Neural cell (in vitro differentiated cells): Measurements from ENCODE around the gene TMEM250. TPM values are rescaled to one million over a fixed set of nuclear protein-coding genes. Genes with fewer than 3 reads are reported as not detected.

Experiments used
- H2AFZ ChIP-seq: fragments of 200-600, 300-800 bp; sonication (generic), shearing (Covaris generic); 2 replicates; pipeline ENCODE4 v1.6.0; 2014; ENCODE audit warnings: low read depth, mild to moderate bottlenecking, antibody characterized with exemption, low read length, moderate library complexity
- H3F3A ChIP-seq: fragments of 200-600 bp; shearing (Covaris generic); 2 replicates; pipeline ENCODE4 v1.6.1; 2016; ENCODE audit warnings: mild to moderate bottlenecking, moderate library complexity, mixed read lengths, antibody characterized with exemption, low read length; ENCODE audit not compliant: insufficient read depth, poor library complexity, severe bottlenecking
- H3K27ac ChIP-seq: fragments of 200-600, 300-800 bp; sonication (generic), shearing (Covaris generic); 2 replicates; pipeline ENCODE4 v1.5.1; 2014; ENCODE audit warnings: mild to moderate bottlenecking, low read length, moderate library complexity
- H3K27me3 ChIP-seq: fragments of 300-800, 200-600 bp; sonication (generic), shearing (Covaris generic); 2 replicates; pipeline ENCODE4 v1.6.0; 2014; ENCODE audit warnings: mild to moderate bottlenecking, low read depth, low read length, moderate library complexity; ENCODE audit not compliant: insufficient read depth
- H3K36me3 ChIP-seq: fragments of 300-800, 200-600 bp; sonication (generic), shearing (Covaris generic); 2 replicates; pipeline ENCODE4 v1.5.1; 2014; ENCODE audit warnings: mild to moderate bottlenecking, antibody characterized with exemption, low read length, moderate library complexity; ENCODE audit not compliant: insufficient read depth
- H3K4me2 ChIP-seq: fragments of 300-800, 200-600 bp; sonication (generic), shearing (Covaris generic); 2 replicates; pipeline ENCODE4 v1.6.0; 2014; ENCODE audit warnings: mild to moderate bottlenecking, low read length
- H3K4me3 ChIP-seq: fragments of 300-800, 200-600 bp; sonication (generic), shearing (Covaris generic); 2 replicates; pipeline ENCODE4 v1.5.1; 2014; ENCODE audit warnings: mild to moderate bottlenecking, low read length, moderate library complexity
- H3K79me2 ChIP-seq: fragments of 200-600 bp; shearing (Covaris generic); replicated peaks from 2 replicates; pipeline ENCODE4 v1.6.0; 2014; ENCODE audit warnings: mild to moderate bottlenecking, low read length, moderate library complexity; ENCODE audit not compliant: insufficient read depth
- H3K9ac ChIP-seq: fragments of 300-800, 200-600 bp; sonication (generic), shearing (Covaris generic); 2 replicates; pipeline ENCODE4 v1.6.1; 2016; ENCODE audit warnings: mild to moderate bottlenecking, low read length, mixed read lengths
- H3K9me2 ChIP-seq: fragments of 200-600 bp; shearing (Covaris generic); 2 replicates; pipeline ENCODE4 v1.6.1; 2016; ENCODE audit warnings: mild to moderate bottlenecking, low read length, mixed read lengths; ENCODE audit not compliant: insufficient read depth
- H3K9me3 ChIP-seq: fragments of 200-600, 300-800 bp; sonication (generic), shearing (Covaris generic); 2 replicates; pipeline ENCODE4 v1.6.1; 2016; ENCODE audit warnings: mild to moderate bottlenecking, mixed run types, low read length, moderate library complexity, mixed read lengths
- H4K20me1 ChIP-seq: fragments of 200-600 bp; shearing (Covaris generic); 2 replicates; pipeline ENCODE4 v1.6.1; 2016; ENCODE audit warnings: mild to moderate bottlenecking, mixed run types; ENCODE audit not compliant: insufficient read depth
- CTCF ChIP-seq: fragments of 450-650 bp; IDR thresholded peaks from 2 replicates; pipeline ENCODE4 v1.5.1; 2014; ENCODE audit warnings: antibody characterized with exemption, mild to moderate bottlenecking, moderate library complexity; ENCODE audit not compliant: poor library complexity, severe bottlenecking
- EP300 ChIP-seq: fragments of 450-650 bp; conservative IDR thresholded peaks from 2 replicates; pipeline ENCODE4 v1.6.1; 2014; ENCODE audit warnings: antibody characterized with exemption, mild to moderate bottlenecking, moderate library complexity; ENCODE audit not compliant: poor library complexity, severe bottlenecking
- EZH2 ChIP-seq: fragments of 200-600, 300-800 bp; shearing (Covaris generic), sonication (generic); IDR thresholded peaks from 2 replicates; pipeline ENCODE4 v1.6.1; 2014; ENCODE audit warnings: antibody characterized with exemption, low read length, borderline replicate concordance, mild to moderate bottlenecking; ENCODE audit not compliant: insufficient read depth, poor library complexity, severe bottlenecking
- MXI1 ChIP-seq: fragments of 450-650 bp; conservative IDR thresholded peaks from 2 replicates; pipeline ENCODE4 v1.6.1; 2014; ENCODE audit warnings: antibody characterized with exemption, mild to moderate bottlenecking; ENCODE audit not compliant: poor library complexity, severe bottlenecking
- POLR2AphosphoS5 ChIP-seq: IDR thresholded peaks from 2 replicates; pipeline ENCODE4 v1.6.1; 2012
- RAD21 ChIP-seq: fragments of 450-650 bp; conservative IDR thresholded peaks from 2 replicates; pipeline ENCODE4 v1.6.1; 2014; ENCODE audit warnings: antibody characterized with exemption, mild to moderate bottlenecking, moderate library complexity
- REST ChIP-seq: IDR thresholded peaks from 2 replicates; pipeline ENCODE4 v1.6.1; 2012; ENCODE audit warnings: borderline replicate concordance
- SMC3 ChIP-seq: fragments of 450-650 bp; conservative IDR thresholded peaks from 2 replicates; pipeline ENCODE4 v1.6.1; 2014; ENCODE audit warnings: antibody characterized with exemption, mild to moderate bottlenecking, moderate library complexity; ENCODE audit not compliant: poor library complexity
- TAF1 ChIP-seq: IDR thresholded peaks from 2 replicates; pipeline ENCODE4 v1.6.1; 2012; ENCODE audit warnings: low read depth
- polyA plus RNA-seq: library from polyadenylated mRNA; depleted of rRNA; stranded (reverse); fragments of >200 nt; gene quantifications from 2 replicates; pipeline ENCODE4 v1.2.3, GENCODE V29; 2014

TMEM250 gene
- polyA plus RNA-seq, 1 donor from 2014 or later = 15.0 TPM

GRCh38 chr9:136098844-136099243 lies 19.8 kb downstream of the TMEM250 start:
- no peaks in the 10 kb centered on the region for H3K79me2 ChIP-seq
- H3F3A ChIP-seq = no peaks in the 10 kb centered on the region
- no peaks in the 10 kb centered on the region for H3K9me3 ChIP-seq
- H2AFZ ChIP-seq = no peak overlapping the region
- H3K9ac ChIP-seq = no peak overlapping the region
- H3K4me3 ChIP-seq = no peak overlapping the region
- no peak overlapping the region for H3K4me2 ChIP-seq
- TF ChIP-seq RAD21 (no peak), MXI1 (no peak), POLR2AphosphoS5 (no peak), EP300 (no peak), SMC3 (no peak), EZH2 (no peak), CTCF (no peak), REST (no peak), TAF1 (no peak)
- H3K9me2 ChIP-seq = no peaks in the 10 kb centered on the region
- peaks cover 14% of the 10 kb centered on the region for H3K27me3 ChIP-seq
- no peak overlapping the region for H3K27ac ChIP-seq
- no peaks in the 10 kb centered on the region for H3K36me3 ChIP-seq
- H4K20me1 ChIP-seq = no peaks in the 10 kb centered on the region

GRCh38 chr9:136098210-136098609 lies 20.5 kb downstream of the TMEM250 start:
- Histone ChIP-seq H3K4me2 (no peak overlapping the region), H3K9me2 (no peaks in the 10 kb centered on the region), H3K79me2 (no peaks in the 10 kb centered on the region), H3K9ac (no peak overlapping the region), H3F3A (no peaks in the 10 kb centered on the region), H3K36me3 (no peaks in the 10 kb centered on the region), H2AFZ (no peak overlapping the region), H3K4me3 (no peak overlapping the region), H3K27ac (no peak overlapping the region), H4K20me1 (no peaks in the 10 kb centered on the region), H3K27me3 (peaks cover 14% of the 10 kb centered on the region), H3K9me3 (no peaks in the 10 kb centered on the region)
- no peak for TF ChIP-seq EZH2
- no peak for TF ChIP-seq RAD21
- TF ChIP-seq TAF1 = no peak
- TF ChIP-seq POLR2AphosphoS5 = no peak
- TF ChIP-seq REST = no peak
- no peak for TF ChIP-seq EP300
- TF ChIP-seq CTCF = no peak
